SH-SY5Y (cell line): ENCODE measurements around the gene PPFIBP2.

Source experiments
- GATA2 ChIP-seq: IDR thresholded peaks from 2 replicates; pipeline ENCODE4 v1.6.1; 2011; ENCODE audit warnings: mild to moderate bottlenecking, low read depth, low read length
- GATA3 ChIP-seq: IDR thresholded peaks from 2 replicates; pipeline ENCODE4 v1.6.1; 2011; ENCODE audit warnings: low read depth, mild to moderate bottlenecking, low read length, moderate library complexity

DNA sequence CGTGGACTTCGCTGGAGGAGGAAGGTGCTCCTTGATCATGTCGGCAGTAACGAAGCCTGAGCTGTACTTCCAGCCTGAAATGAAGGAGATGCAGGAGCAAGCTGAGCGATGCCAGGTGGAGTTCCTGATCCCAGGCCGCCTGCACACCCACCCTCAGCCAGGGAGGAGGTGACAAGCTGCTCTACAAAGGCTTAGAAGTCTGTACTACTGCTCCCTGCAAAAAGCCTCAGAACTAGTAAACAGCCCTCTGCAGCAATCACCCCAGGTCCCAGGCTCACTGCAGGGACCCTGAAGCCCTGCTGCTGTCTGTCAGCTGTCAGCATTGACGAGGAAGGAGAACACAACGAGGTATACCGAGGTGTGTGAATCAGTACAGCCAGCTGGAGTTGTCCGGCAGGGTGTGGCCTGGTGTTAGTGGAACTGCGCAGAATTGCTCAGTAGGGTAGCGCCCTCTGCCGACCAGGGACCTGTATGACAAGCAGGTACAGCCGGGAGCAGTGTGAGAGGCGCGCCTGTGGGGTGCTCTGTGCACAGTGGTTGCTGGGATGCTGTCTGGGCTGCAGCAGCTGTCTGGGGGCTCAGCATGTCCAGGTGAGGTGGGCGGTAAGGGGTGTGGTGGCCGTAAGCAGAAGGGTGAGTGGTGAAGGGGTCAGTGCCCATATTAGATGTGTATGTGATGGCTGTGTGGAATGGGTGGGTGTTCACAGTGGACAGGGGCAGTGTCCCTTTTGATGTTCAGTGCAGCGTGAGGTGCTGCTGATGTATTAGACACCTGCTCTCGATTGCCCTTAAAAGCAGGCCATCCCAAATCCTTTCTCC, 151.9 kb downstream of the PPFIBP2 start:
- TF ChIP-seq GATA2 (no peak), GATA3 (no peak)
